CD4-positive, CD25-positive, alpha-beta regulatory T cell (primary cell): ENCODE measurements around the gene ITGAV. TPM values are rescaled to one million over a fixed set of nuclear protein-coding genes. Genes with fewer than 3 reads are reported as not detected.
"Not testable (repeated sequence)": the region's sequence is repeated elsewhere in the genome, so short reads cannot be mapped to it uniquely, and the experiment has no call there.

Source experiments
- ATAC-seq, 2 donors: fragments of 150-1000 bp; cut with Tn5 transposase; one replicate each; pipeline ENCODE4 v1.10.0; 2021; ENCODE audit warnings: low read depth in 2 of 2, moderate number of reproducible peaks in 2 of 2, moderate library complexity in 1 of 2
- DNase-seq, 3 donors: peaks; one replicate each; pipeline versions ENCODE4 v3.0.0 to v3.0.0-alpha.2; 2012 to 2022; ENCODE audit warnings: mixed read lengths in 1 of 3
- H3K27ac ChIP-seq: one replicate; pipeline ENCODE4 v1.7.0; 2013; ENCODE audit warnings: mild to moderate bottlenecking, low read length; ENCODE audit not compliant: insufficient read depth, poor library complexity, severe bottlenecking
- H3K27me3 ChIP-seq: one replicate; pipeline ENCODE4 v1.7.0; 2013; ENCODE audit warnings: low read length; ENCODE audit not compliant: control insufficient read depth, insufficient read depth
- H3K36me3 ChIP-seq: one replicate; pipeline ENCODE4 v1.7.0; 2013; ENCODE audit warnings: mild to moderate bottlenecking, low read length, moderate library complexity; ENCODE audit not compliant: control insufficient read depth, insufficient read depth
- H3K4me1 ChIP-seq: 2 replicates; pipeline ENCODE4 v1.7.0; 2013; ENCODE audit warnings: mild to moderate bottlenecking, low read length; ENCODE audit not compliant: insufficient read depth, control insufficient read depth, poor library complexity, severe bottlenecking
- H3K4me3 ChIP-seq: one replicate; pipeline ENCODE4 v1.7.0; 2013; ENCODE audit warnings: low read depth, mild to moderate bottlenecking, low read length, moderate library complexity
- H3K9me3 ChIP-seq, 2 experiments: 1 replicate in 1 of 2; 2 replicates in 1 of 2; pipeline ENCODE4 v1.7.0; 2013; ENCODE audit warnings: low read length in 2 of 2, mild to moderate bottlenecking in 1 of 2, moderate library complexity in 1 of 2; ENCODE audit not compliant: control insufficient read depth in 2 of 2
- H3K27ac Mint-ChIP-seq, 3 donors: one replicate each; pipeline ENCODE4 v1.8.0; 2020 to 2022; ENCODE audit warnings: mild to moderate bottlenecking in 3 of 3, mixed read lengths in 3 of 3, moderate library complexity in 2 of 3
- H3K27me3 Mint-ChIP-seq: one replicate; pipeline ENCODE4 v1.8.0; 2022; ENCODE audit warnings: mild to moderate bottlenecking, mixed read lengths
- H3K36me3 Mint-ChIP-seq: one replicate; pipeline ENCODE4 v1.8.0; 2020; ENCODE audit warnings: mixed read lengths
- H3K4me1 Mint-ChIP-seq, 4 donors: one replicate each; pipeline ENCODE4 v1.8.0; 2020 to 2022; ENCODE audit warnings: mixed read lengths in 4 of 4, mild to moderate bottlenecking in 1 of 4
- H3K4me3 Mint-ChIP-seq, 4 donors: one replicate each; pipeline ENCODE4 v1.8.0; 2020 to 2022; ENCODE audit warnings: mild to moderate bottlenecking in 4 of 4, mixed read lengths in 4 of 4, moderate library complexity in 3 of 4
- H3K9me3 Mint-ChIP-seq, 7 donors: one replicate each; pipeline ENCODE4 v1.8.0; 2020 to 2022; ENCODE audit warnings: mixed read lengths in 7 of 7, mild to moderate bottlenecking in 3 of 7, moderate library complexity in 2 of 7
- polyA plus RNA-seq, 4 donors: library from polyadenylated mRNA; unstranded; fragments of 300-500 nt; fragmentation: Illumina TruSeq; gene quantifications; one replicate each; pipeline ENCODE4 v1.2.3, GENCODE V29; 2021
- total RNA-seq: library from RNA; stranded (reverse); gene quantifications from one replicate; pipeline ENCODE4 v1.2.3, GENCODE V29; 2022

Gene ITGAV
- total and polyA plus RNA-seq, 5 donors from 2014 or later: 0.36 to 8.1 (median 0.85) TPM

- no peak overlapping the region for H3K4me3 ChIP-seq
- Mint-ChIP-seq H3K4me1 (no peaks in the 10 kb centered on the region), H3K27me3 (peaks cover 19% of the 10 kb centered on the region), H3K9me3 (peaks cover 0 to 4% (median 1%) of the 10 kb centered on the region in 7 donors), H3K27ac (peak overlapping the region in 1 of 3 donors; percentile 3), H3K36me3 (no peaks in the 10 kb centered on the region), H3K4me3 (no peak overlapping the region)
- DNase-seq: no peak
- no peaks in the 10 kb centered on the region for H3K9me3 ChIP-seq
- no peaks in the 10 kb centered on the region for H3K27me3 ChIP-seq
- no peak for ATAC-seq
- H3K4me1 ChIP-seq: no peaks in the 10 kb centered on the region
- no peak overlapping the region for H3K27ac ChIP-seq
- no peaks in the 10 kb centered on the region for H3K36me3 ChIP-seq
Measured at GRCh38 chr2:186562209-186562578, 27.7 kb upstream of the ITGAV start.

GRCh38 chr2:186568600-186568999 is 21.3 kb upstream of the ITGAV start:
- H3K4me1 Mint-ChIP-seq, H3K9me3 Mint-ChIP-seq, H3K36me3 Mint-ChIP-seq, H3K4me3 Mint-ChIP-seq, ATAC-seq, H3K36me3 ChIP-seq, H3K9me3 ChIP-seq, H3K27ac Mint-ChIP-seq, H3K27me3 ChIP-seq, H3K4me1 ChIP-seq, H3K27ac ChIP-seq, DNase-seq, H3K4me3 ChIP-seq: not testable (repeated sequence)
- peaks cover 17% of the 10 kb centered on the region for H3K27me3 Mint-ChIP-seq

- H3K36me3 ChIP-seq, H3K4me1 Mint-ChIP-seq, H3K4me3 Mint-ChIP-seq, DNase-seq, H3K9me3 ChIP-seq, H3K9me3 Mint-ChIP-seq, H3K4me3 ChIP-seq, H3K4me1 ChIP-seq, H3K27ac Mint-ChIP-seq, ATAC-seq, H3K36me3 Mint-ChIP-seq, H3K27me3 ChIP-seq, H3K27ac ChIP-seq: not testable (repeated sequence)
- peaks cover 17% of the 10 kb centered on the region for H3K27me3 Mint-ChIP-seq
Measured at GRCh38 chr2:186569127-186569526, 20.7 kb upstream of the ITGAV start.

- Mint-ChIP-seq H3K4me1 (no peaks in the 10 kb centered on the region), H3K9me3 (peaks cover 0 to 8% (median 1%) of the 10 kb centered on the region in 7 donors), H3K27ac (no peak overlapping the region), H3K4me3 (no peak overlapping the region), H3K27me3 (peaks cover 13% of the 10 kb centered on the region), H3K36me3 (no peaks in the 10 kb centered on the region)
- ATAC-seq: no peak
- no peaks in the 10 kb centered on the region for H3K36me3 ChIP-seq
- no peak overlapping the region for H3K27ac ChIP-seq
- H3K4me1 ChIP-seq: no peaks in the 10 kb centered on the region
- no peaks in the 10 kb centered on the region for H3K9me3 ChIP-seq
- no peaks in the 10 kb centered on the region for H3K27me3 ChIP-seq
- no peak for DNase-seq
- no peak overlapping the region for H3K4me3 ChIP-seq
Measured at GRCh38 chr2:186569897-186570296, 20.0 kb upstream of the ITGAV start.

GRCh38 chr2:186570604-186571003 is 19.3 kb upstream of the ITGAV start:
- H3K4me1 ChIP-seq: no peaks in the 10 kb centered on the region
- Mint-ChIP-seq H3K36me3 (no peaks in the 10 kb centered on the region), H3K9me3 (peaks cover 0 to 8% (median 0%) of the 10 kb centered on the region in 7 donors), H3K4me1 (no peaks in the 10 kb centered on the region), H3K27ac (no peak overlapping the region), H3K27me3 (peaks cover 8% of the 10 kb centered on the region), H3K4me3 (no peak overlapping the region)
- H3K36me3 ChIP-seq: no peaks in the 10 kb centered on the region
- DNase-seq: no peak
- H3K4me3 ChIP-seq: no peak overlapping the region
- no peak for ATAC-seq
- H3K27ac ChIP-seq: no peak overlapping the region
- H3K9me3 ChIP-seq: no peaks in the 10 kb centered on the region
- no peaks in the 10 kb centered on the region for H3K27me3 ChIP-seq

- no peak overlapping the region for H3K27ac Mint-ChIP-seq
- DNase-seq (no peak), ATAC-seq (no peak)
- Histone ChIP-seq H3K27me3 (no peaks in the 10 kb centered on the region), H3K36me3 (no peaks in the 10 kb centered on the region), H3K27ac (no peak overlapping the region), H3K4me1 (no peaks in the 10 kb centered on the region), H3K9me3 (no peaks in the 10 kb centered on the region), H3K4me3 (no peak overlapping the region)
- peaks cover 10% of the 10 kb centered on the region for H3K27me3 Mint-ChIP-seq
- H3K4me1 Mint-ChIP-seq: no peaks in the 10 kb centered on the region
- peaks cover 0 to 7% (median 0%) of the 10 kb centered on the region in 7 donors for H3K9me3 Mint-ChIP-seq
- H3K4me3 Mint-ChIP-seq: no peak overlapping the region
- H3K36me3 Mint-ChIP-seq: no peaks in the 10 kb centered on the region
Measured at GRCh38 chr2:186572705-186573104, 17.2 kb upstream of the ITGAV start.

- H3K27me3 ChIP-seq: no peaks in the 10 kb centered on the region
- no peak overlapping the region for H3K4me3 ChIP-seq
- Mint-ChIP-seq H3K27ac (no peak overlapping the region), H3K27me3 (peaks cover 4% of the 10 kb centered on the region), H3K4me3 (no peak overlapping the region), H3K36me3 (no peaks in the 10 kb centered on the region), H3K9me3 (peaks cover 0 to 4% (median 0%) of the 10 kb centered on the region in 7 donors), H3K4me1 (no peaks in the 10 kb centered on the region)
- no peaks in the 10 kb centered on the region for H3K36me3 ChIP-seq
- DNase-seq (no peak), ATAC-seq (no peak)
- no peaks in the 10 kb centered on the region for H3K4me1 ChIP-seq
- H3K27ac ChIP-seq: no peak overlapping the region
- no peaks in the 10 kb centered on the region for H3K9me3 ChIP-seq
Measured at GRCh38 chr2:186573531-186573930, 16.3 kb upstream of the ITGAV start.

- Histone ChIP-seq H3K36me3 (no peaks in the 10 kb centered on the region), H3K4me1 (no peaks in the 10 kb centered on the region), H3K27ac (no peak overlapping the region), H3K9me3 (no peaks in the 10 kb centered on the region), H3K27me3 (no peaks in the 10 kb centered on the region), H3K4me3 (no peak overlapping the region)
- Mint-ChIP-seq H3K27ac (no peak overlapping the region), H3K36me3 (no peaks in the 10 kb centered on the region), H3K27me3 (peaks cover 4% of the 10 kb centered on the region), H3K4me1 (no peaks in the 10 kb centered on the region), H3K4me3 (no peak overlapping the region), H3K9me3 (peaks cover 0 to 2% (median 0%) of the 10 kb centered on the region in 7 donors)
- DNase-seq (no peak), ATAC-seq (peak in 1 of 2 donors; percentile 40)
Measured at GRCh38 chr2:186575302-186575701, 14.6 kb upstream of the ITGAV start.
